DND-41 (cell line): ENCODE measurements around the gene GPD1L.

Experiments used
- CTCF ChIP-seq: IDR thresholded peaks from 2 replicates; pipeline ENCODE4 v1.5.1; 2012; ENCODE audit warnings: borderline replicate concordance, low read length, moderate library complexity, mild to moderate bottlenecking; ENCODE audit not compliant: poor library complexity, severe bottlenecking; ENCODE audit errors: extremely low read depth
- EZH2 ChIP-seq: IDR thresholded peaks from 3 replicates; pipeline ENCODE4 v1.6.1; 2012; ENCODE audit warnings: borderline replicate concordance, low read depth, mild to moderate bottlenecking, moderate library complexity, low read length, inconsistent platforms; ENCODE audit not compliant: severe bottlenecking

GRCh38 chr3:32076566-32076965 lies 29.9 kb upstream of the GPD1L start:
- TF ChIP-seq CTCF (no peak), EZH2 (no peak)
